ENCODE results near the gene ITPKB. TPM values are rescaled to one million over a fixed set of nuclear protein-coding genes. Genes with fewer than 3 reads are reported as not detected.
"Not testable (repeated sequence)": the region's sequence is repeated elsewhere in the genome, so short reads cannot be mapped to it uniquely, and the experiment has no call there.

The ITPKB gene
- total RNA-seq, 1 donor from 2014 or later: 29.4 TPM

DNA sequence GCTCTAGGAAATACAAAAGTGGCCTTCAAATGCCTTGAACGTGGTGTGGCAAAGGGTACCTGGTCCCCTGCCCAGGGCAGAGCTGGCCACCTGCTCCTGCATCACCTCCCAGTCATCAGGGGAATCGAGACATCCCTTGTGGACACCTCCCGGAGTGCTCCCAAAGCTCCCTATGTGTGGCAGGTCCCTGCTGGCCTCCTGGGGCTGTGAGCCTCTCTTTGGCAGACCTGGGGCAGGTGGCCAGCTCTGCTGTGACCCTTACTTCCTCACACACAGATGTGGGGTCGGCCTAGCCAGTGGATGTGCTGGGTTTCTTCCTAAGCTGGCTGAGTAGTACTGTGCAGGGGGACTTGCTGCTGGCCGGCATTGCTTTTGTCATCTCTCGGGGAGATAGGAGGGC, 86.5 kb downstream of the ITPKB start:
- no peak for DNase-seq (ENCODE audit: low spot score)

DNA sequence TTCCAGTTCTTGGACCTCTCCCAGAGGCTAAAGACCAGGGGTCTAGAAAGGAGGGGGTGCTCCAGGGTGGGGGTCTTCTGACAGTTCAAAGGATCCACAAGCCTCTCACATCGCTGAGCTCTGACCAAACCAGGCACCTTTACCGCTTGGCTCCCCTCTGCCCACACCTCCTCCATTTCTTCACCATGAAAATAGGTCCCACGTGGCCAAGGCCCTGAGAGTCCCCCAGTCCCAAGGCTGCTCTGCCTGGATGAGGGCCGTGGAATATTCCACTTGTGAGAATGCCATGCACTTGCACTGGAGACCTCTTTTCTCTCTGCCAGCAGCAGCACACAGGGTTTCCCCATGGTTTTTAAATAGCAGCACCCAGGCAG, 87.4 kb downstream of the ITPKB start:
- no peak for DNase-seq (ENCODE audit: low spot score)

DNA sequence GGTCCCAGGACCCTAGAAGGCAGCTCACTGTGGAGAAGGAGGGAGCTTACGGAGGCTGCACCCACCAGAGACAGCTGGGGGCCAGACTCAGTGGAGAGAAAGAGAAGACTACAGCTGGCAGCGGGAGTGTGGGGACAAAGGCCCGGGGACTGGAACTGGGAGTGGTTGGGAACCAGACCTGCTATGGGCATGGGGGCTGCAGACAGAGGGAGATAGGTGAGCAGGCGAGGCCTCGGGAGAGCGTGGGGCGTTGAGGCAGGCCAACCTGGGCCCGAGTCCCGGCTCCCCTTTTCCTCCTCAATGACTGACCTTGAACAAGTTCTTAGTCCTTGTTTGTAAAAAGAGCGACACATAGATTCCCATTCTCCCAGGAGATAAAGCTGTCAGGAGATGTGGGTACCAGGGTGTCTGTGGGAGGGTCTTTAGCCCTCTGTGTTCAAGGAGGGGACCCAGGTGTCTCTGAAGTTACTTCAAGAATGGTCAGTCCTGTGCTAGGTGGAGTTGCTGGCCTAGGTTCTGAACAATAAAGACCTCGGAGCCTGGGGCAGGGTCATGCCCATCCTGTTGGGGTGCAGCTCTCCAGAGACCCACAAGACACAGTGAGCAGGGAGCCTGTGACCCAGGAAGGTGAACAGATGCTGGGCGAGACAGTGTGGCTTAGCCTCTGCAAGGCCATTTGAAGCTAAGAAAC, 87.9 kb downstream of the ITPKB start:
- no peak for DNase-seq (ENCODE audit: low spot score)

DNA sequence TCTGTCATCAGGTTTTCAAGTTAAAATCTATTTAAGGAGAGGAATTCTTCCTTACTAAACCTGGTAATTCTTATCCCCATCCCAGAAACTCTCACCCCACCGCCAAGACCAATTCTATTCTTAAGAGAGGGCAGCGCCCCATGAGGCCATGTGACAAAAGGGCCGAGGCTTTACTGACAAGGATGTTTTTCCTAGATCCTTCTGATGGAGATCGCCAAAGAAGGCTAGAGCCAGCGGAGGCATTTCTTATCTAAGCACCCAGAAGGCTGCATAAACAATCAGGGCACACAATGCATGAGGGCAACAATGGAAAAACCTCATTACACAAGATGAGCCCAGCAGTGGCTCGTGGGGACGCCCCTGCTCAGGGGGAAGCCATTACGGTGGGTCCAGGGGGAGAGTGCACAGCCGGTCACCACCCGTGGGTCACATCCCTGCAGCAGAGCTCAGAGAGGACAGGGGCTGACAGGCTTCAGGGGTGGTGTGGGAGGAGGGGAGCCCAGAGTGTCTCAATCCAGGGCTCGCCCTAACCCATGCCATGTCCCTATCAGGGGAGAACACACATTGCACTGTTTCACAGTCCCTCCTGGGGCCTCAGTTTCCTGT, 88.7 kb downstream of the ITPKB start:
- no peak for DNase-seq (ENCODE audit: low spot score)

DNA sequence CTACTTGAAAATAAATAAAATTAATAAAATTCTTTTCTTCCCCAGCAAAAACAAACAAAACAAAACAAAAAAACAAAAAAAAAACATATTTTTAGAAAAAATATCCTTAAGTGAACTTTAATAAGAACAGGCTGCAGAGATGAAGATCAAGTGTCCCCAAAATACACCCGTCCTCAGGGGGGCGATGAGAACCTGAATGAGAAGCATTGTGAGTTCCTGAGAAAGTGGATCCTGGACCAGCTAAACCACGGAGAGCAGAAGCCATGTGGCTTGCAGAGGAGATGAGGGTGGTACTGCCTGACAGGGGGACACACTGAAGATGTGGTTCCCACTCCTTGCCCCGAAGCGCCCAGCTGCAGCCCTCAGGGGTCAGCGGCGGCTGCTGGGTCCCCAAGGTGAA, 89.3 kb downstream of the ITPKB start:
- DNase-seq (ENCODE audit: low spot score): no peak

DNA sequence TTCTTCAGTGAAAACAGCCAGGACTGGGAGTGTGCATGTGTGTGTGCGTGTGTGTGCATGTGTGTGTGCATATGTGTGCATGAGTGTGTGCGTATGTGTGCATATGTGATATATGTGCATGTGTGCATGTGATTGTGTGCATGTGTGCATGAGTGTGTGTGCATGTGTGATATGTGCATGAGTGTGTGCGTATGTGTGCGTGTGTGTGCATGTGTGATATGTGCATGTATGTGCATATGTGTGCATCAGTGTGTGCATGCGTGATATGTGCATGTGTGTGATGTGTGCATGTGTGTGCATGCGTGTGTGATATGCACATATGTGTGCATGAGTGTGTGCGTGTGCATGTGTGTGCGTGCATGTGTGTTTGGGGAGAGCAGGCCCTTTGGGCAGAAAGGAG, 89.8 kb downstream of the ITPKB start:
- no peak for DNase-seq (ENCODE audit: low spot score)

DNA sequence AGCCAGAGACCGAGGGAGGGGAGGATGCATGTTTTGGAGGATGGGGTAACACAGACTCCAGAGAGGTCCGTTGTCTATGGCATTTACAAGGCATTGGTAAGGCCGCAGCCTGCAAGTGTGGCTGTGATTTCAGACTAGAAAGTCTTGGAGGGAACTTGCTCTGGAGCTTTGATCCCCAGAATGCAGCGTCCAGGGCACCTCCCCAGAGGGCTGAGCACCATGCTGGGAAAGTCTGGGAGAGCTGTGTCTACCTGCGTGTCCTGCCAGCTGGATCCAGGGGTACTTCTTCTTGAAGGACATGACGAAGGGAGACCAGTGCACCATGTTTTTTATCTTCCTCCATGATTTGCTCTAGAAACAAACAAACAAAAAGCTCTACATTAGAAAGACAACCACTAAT, 90.7 kb downstream of the ITPKB start:
- DNase-seq (ENCODE audit: low spot score): no peak

DNA sequence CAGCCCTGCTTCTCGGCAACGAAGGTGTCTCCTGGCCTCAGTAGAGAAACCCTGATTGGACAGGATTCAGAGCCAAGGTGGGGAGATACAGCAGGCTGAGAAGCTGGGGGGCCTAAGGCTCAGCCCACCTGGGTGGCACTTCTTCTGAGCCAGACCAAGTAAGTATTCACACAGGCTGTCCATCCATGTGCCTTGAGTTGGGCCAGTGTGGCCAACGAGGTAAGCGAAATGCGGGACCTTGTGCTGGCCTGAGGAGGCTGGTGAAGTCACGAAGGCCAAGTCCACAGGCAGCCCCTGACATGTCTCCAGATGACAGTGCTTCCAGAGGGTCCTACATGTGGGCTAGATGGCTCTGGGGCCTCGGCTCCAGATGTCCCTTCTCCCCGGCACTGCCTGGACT, 91.4 kb downstream of the ITPKB start:
- DNase-seq (ENCODE audit: low spot score): no peak

DNA sequence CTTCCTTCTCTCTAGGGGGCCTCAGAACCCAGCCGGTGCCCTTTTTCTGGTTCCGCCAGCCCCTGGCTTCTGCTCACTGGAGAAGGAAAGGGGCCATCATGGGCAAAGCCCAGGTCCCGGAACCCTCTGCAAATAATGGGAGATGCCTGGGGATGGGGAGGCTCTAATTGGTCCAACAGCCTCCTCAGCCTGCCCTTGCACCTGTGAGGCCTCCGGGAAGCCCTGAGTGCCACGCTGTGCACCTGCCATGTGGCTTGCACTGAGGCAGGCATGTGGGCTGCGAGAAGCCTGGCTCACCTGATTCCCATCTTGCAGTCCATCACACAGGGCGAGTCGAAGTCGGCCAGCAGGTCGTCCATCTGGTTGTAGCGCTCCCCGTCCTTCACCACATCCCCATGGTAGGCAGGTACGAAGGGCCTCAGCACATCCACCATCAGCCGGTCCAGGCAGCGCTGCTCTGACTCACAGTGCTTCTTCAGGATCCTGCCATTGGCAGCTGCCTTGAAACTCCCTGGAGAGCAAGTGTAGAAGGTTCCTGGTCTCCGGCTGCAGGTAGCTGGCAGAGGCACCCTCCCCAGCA, 92.1 kb downstream of the ITPKB start:
- no peak for DNase-seq (ENCODE audit: low spot score)

DNA sequence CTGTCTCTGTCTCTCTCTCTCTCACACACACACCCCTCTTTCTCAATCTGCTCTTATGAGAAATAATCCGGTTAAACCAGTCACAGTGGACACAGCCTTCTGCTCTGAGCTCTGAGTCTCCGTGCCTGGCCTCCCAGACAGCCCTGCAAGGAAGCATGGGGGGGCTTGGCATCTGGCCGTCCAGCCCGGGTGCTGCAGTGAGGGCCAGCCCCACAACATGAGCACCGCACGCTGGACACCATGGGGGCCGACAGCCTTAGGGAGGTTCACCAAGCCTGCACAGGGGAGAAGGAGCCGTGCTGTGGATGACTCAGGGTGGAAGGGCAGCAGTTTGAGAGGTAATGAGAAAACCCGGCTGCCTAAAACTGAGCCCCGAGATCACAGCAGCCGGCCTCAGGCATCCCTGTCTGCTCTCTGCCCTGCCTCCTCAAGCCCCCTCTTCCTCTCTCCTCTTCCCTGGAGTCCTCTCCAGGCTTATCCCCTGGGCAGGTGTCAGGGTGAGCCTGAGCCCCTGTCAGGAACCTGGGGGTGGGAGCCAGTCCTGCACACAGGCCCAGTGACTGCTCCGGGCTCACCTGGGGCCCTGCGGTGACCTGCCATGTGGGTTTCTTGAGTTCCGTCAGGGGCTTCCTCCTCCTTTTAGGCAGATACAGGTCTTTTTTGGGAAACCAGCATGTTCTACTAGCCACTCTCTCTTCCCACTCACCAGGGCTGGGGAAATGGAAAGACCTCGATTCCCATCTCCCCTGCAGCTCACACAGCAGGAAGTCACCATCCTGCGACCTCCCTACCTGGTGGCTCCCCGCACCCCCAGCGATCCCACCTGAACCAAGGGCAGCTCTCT, 92.8 kb downstream of the ITPKB start:
- DNase-seq (ENCODE audit: low spot score): no peak

DNA sequence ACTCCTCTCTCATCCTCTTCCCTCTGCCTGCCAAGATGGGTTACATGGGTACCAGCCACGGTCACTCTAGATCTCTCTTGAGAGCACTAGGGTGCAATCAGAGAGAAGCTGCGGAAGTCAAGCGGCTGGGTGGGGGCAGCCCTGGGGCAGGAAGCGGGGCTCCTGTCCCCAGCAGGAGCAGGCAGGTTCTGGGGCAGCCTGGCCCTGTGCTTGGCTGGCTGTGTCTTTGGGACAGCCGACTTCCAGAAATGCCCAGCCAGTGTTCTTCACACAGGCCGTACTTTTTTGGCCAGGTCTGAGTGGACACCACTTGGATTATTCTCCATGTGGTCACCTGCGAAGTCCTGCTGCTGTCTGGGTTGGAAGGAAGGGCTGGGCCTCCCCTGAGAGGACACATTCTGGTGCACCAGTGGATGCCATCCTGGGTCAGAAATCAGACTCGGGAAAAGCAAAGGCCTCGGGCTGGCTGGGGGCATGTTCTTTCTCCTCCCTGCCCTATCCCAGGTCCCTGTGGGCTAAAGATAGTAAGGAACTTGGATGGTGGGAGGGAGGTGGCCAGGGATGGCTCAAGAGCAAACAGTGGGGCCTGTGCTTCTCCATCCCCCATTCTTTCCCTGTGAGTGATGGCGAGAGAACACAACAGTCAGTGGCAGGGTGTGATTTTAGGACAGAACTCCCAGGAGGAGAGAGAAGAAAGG, 93.7 kb downstream of the ITPKB start:
- no peak for DNase-seq (ENCODE audit: low spot score)

DNA sequence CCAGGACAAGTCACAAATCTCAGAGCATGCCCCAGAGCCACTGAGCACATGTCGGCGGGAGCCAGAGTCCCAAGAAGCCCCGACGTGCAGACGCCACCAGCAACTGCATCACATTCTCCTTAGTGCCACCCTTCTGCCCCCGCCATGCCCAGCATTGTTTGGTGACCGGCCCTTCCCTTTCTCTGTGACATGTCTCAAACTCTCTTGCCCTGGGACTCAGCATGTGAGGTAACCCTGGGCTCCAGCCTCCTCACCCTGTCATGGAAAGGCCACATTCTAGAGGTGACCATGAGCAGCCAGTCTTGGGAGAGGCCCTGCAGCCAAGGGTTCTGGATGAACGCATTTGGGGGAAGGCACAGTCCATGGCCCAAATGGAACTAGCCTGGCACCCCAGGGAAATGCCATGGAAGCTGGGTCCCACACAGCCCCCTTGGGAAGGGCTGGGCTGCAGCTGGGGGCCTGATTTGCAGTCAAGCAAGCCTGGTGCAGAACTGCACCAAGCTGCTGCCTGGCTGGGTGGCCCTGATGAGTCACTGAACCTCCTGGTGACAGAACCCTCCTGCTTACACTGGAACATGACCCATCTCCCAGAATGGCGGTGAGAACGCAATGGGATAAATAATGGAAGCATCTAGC, 94.4 kb downstream of the ITPKB start:
- no peak for DNase-seq (ENCODE audit: low spot score)

DNA sequence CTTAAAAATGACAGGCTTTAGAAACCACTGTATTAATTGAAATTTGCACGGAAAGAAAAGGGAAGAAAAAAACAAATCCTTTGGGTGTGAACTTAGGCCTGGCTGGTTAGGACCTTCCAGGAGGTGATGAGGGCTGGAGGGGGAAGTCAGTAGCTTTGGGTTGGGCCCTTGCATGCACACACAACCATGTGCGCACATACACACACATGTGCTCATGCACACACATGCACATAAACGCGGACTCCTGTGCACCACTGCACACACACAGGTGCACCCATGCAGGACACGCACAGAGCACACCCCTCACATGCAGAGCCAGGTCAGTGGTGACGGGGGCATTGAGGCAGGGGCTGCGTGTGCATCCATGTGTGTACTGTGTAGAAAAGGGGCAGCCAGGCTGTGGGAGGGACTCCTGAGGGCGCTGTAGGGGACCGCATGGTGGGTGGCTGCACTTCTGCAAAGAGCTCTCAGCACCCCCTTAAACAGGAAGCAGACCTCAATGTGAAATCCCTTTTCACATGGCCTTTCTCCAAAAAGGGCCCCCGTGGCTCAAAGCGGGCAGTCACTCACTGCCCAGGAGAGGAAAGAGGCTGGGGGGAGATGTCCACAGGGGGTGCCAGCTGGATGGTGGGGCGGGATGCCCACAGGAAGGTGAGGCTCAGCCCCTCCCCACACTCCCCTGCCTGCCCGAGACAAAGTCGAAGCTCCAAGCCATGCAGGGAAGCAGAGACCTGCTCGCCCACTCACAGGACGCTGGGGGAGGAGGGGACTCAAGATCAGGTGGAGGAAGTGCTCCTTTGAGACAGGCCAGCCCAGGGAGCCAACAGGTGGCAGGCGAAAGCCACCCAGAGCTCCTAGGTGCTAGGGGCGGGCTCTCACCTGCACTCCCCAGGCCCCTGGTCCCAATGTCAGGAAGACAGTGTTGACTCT, 95.2 kb downstream of the ITPKB start:
- DNase-seq (ENCODE audit: low spot score): no peak

DNA sequence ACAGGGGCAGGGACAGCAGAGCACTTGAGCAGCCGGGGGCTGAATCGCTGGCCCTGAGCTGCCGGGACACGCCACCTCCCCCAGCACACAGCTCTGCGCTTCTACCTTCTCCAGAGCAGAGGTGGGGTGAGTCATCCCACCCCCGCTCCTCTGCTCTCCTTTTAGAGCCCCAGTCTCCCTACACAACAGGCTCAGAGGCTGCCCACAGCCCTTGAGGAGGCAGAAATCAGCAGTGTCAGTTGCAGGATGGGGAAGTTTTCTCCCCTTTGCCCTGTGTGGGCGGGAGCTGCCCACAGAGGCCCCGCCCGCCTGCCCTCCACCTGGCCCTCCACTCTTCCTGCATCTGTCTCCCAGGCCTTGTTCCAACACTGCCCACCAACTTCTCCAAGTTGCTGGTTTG, 95.9 kb downstream of the ITPKB start:
- no peak for DNase-seq (ENCODE audit: low spot score)

DNA sequence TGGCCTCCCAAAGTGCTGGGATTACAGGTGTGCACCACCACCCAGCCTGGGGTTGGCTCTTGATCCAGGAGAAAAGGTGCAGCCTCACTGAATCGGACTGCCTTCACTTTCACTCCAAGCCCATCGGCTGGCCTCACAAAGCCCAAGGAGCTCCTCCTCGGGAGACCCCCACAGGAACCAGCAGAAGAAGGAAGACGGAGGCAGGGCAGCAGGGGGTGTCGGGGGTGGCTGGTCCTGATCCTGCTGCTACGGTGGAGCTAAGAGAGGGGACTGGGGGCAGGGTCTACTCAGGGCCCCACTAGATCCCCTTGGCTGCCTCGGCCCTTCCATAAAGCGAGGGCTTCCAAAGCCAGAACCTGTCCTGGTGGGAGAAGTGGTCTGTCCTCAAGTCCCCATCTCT, 96.7 kb downstream of the ITPKB start:
- no peak for DNase-seq (ENCODE audit: low spot score)

DNA sequence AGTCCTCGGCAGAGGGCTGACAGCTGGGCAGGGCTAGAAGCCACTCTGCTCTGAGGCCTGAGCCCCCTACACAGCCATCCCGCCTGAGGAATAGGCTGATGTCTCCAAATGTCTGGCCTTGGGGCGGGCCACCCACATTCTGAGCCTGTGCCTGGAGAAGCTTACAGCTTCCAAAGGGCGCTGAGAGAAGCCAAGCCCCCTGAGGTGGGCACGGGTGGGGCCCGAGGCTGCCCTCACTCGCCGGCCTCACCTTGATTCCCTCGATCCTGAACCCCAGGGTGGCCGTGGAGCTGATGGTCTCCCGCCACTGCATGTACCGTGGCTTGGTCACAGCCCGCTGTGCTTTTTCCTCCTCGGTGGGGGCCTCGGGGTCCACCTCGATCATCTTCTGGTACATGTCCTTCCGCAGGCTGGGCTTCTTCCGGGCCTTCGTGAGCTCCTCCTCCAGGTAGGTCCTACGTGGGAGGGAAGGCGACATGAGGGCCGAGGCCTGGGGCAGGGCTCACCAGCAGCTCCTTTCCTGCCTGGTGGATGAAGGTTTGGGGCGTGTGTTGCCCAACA, 97.3 kb downstream of the ITPKB start:
- DNase-seq (ENCODE audit: low spot score): no peak

DNA sequence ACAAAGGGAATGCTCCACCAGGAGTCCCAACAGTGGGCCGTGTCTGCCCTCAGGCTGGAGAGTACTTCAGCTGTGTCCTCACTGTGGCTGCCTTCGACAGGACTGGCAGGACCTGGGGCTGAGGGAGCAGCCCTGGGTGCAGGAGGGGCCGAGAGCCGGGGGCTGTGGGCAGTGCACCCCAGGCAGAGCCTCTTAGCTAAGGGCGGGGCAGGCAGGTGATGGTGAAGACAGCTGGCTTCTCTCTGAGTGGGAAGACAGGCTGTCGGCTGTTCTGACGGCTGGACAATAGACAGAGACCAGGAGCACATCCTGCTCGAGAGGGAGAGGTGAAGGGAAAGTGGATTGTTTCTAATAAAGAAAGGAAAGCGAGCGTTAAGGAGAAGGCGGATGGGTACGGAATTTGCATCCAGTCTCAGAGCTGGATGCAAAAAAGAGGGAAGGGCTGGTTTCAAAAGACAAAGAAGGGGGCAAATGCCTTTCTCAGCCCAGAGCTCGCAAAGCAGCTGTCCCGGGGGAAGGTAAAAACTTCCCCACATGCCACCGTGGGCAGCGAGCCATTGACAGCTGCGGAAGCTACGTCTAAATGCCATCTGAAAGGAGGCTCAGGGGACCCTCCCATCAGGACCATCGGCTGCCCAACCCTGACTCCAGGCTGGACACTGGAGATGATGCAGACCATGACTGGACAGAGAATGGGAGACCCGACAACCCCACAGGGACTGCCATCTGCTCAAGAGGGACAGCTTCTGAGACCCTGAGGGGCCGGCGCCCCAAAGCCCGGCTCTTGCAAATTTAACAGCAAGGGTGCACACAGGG, 98.6 kb downstream of the ITPKB start:
- no peak for DNase-seq (ENCODE audit: low spot score)

DNA sequence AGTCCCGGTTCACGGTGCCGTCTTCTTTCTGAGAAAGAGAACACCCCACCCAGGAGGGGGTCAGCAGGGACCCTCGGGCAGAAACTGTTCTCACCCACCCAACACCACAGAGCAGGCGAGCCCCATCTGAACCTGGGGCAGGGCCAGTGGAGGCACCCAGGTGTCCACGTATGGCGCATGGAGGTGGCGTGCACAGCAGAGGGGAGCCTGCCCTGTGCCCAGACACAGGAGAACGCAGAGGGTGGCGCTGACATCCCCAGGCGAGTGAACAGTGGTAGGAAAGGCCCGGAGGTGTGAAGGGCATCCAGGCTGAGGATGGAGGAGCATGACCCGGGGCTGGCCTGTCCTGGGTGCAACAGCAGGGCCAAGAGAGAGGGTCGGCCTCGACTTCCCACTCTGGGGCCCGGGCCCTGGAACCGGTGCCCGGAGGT, 99.4 kb downstream of the ITPKB start:
- DNase-seq (ENCODE audit: low spot score): no peak

DNA sequence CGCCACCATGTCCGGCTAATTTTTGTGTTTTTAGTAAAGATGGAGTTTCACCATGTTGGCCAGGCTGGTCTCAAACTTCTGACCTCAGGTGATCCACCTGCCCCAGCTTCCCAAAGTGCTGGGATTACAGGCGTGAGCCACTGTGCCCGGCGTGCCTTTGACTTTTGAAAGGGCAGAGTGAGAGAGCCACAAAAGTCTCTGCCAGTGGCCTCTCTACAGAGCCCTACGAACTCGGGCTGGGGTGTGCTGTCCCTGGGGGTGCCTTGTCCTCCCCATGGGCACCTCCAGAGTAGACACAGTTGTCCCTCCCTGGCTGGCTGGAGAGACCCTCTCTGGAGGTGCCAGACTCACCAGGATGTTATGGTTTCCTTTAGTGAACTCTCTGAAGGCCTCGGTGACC, 99.9 kb downstream of the ITPKB start:
- DNase-seq (ENCODE audit: low spot score): not testable (repeated sequence)

Measured in ureter (tissue), 1 donor.